22Rv1 (cell line): ENCODE data around the gene TPCN2.
A peak's percentile ranks its signal among the peaks of the same experiment; 100 is the strongest.

Experiments used
- H3K27ac ChIP-seq: fragments of 450-650 bp; 2 replicates; pipeline ENCODE4 v1.5.1; 2017
- CTCF ChIP-seq: fragments of 450-650 bp; IDR thresholded peaks from 2 replicates; pipeline ENCODE4 v1.5.1; 2017; ENCODE audit warnings: mild to moderate bottlenecking
- ZFX ChIP-seq: fragments of 450-650 bp; IDR thresholded peaks from 2 replicates; pipeline ENCODE4 v1.6.1; 2017; ENCODE audit warnings: antibody characterized with exemption, borderline replicate concordance

The TPCN2 gene

GRCh38 chr11:69002570-69003231 is 46.0 kb upstream of the TPCN2 start:
- H3K27ac ChIP-seq: no peak overlapping the region
- TF ChIP-seq CTCF: no peak
- TF ChIP-seq ZFX: no peak

GRCh38 chr11:69003301-69003865 is 45.3 kb upstream of the TPCN2 start:
- H3K27ac ChIP-seq: no peak overlapping the region
- TF ChIP-seq ZFX (no peak), CTCF (no peak)

- TF ChIP-seq ZFX: no peak
- TF ChIP-seq CTCF: no peak
Observed at GRCh38 chr11:69003866-69004367, 44.8 kb upstream of the TPCN2 start.

GRCh38 chr11:69004411-69005182 is 44.1 kb upstream of the TPCN2 start:
- no peak overlapping the region for H3K27ac ChIP-seq
- TF ChIP-seq CTCF: no peak
- no peak for TF ChIP-seq ZFX

More at GRCh38 chr11:69003866-69004367, 44.8 kb upstream of the TPCN2 start:
- no peak overlapping the region for H3K27ac ChIP-seq

GRCh38 chr11:69005183-69005630 is 43.5 kb upstream of the TPCN2 start:
- H3K27ac ChIP-seq: no peak overlapping the region
- TF ChIP-seq ZFX: no peak
- no peak for TF ChIP-seq CTCF

GRCh38 chr11:69005631-69006368 is 42.9 kb upstream of the TPCN2 start:
- H3K27ac ChIP-seq: no peak overlapping the region
- TF ChIP-seq ZFX (no peak), CTCF (peak; percentile 7; the same call in 1 of the 2 replicates)
